SU-DHL-6 (cell line): Measurements from ENCODE around the gene CDK5RAP2.

Source experiments
- EZH2phosphoT487 ChIP-seq: fragments of 200-600 bp; sonication (generic), shearing (Covaris generic); conservative IDR thresholded peaks from 2 replicates; pipeline ENCODE4 v1.6.1; 2018; ENCODE audit warnings: mild to moderate bottlenecking, antibody characterized with exemption, low read length, moderate library complexity, mixed read lengths
- TF ChIP-seq, protein P1 (sequence below): fragments of 200-600 bp; sonication (generic); IDR thresholded peaks from one replicate; pipeline ENCODE4 v1.5.1; 2017; ENCODE audit warnings: antibody characterized with exemption, mild to moderate bottlenecking, low read length, moderate library complexity; ENCODE audit not compliant: insufficient read depth, poor library complexity, severe bottlenecking

DNA sequence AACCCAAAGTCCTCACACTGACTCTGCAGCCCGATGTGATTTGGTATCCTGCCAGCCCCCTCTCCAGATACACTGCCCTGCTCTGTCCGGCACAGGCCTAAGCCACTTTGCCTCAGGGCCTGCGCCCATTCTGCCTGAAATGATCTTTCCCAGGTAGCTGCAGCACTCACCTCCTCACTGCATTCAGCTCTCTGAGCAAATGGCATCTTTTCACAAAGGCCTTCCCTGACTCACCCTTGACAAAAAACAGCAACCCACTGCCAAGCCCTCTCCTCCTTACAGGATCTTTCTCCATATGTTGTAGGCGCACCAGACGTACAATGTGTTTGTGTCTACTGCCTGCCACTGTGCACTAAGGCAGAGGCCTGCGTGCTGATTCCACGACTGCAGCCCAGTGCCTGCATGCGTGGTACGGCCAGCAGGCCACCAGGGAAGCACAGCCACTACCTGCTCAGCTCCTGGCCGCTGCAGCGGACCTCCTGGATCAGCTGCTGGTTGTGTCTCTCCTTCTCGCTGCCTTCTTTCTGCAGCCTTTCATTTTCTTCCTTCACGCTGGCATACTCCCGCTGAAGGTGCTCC lies 171.2 kb downstream of the CDK5RAP2 start:
- TF ChIP-seq, protein P1, sequence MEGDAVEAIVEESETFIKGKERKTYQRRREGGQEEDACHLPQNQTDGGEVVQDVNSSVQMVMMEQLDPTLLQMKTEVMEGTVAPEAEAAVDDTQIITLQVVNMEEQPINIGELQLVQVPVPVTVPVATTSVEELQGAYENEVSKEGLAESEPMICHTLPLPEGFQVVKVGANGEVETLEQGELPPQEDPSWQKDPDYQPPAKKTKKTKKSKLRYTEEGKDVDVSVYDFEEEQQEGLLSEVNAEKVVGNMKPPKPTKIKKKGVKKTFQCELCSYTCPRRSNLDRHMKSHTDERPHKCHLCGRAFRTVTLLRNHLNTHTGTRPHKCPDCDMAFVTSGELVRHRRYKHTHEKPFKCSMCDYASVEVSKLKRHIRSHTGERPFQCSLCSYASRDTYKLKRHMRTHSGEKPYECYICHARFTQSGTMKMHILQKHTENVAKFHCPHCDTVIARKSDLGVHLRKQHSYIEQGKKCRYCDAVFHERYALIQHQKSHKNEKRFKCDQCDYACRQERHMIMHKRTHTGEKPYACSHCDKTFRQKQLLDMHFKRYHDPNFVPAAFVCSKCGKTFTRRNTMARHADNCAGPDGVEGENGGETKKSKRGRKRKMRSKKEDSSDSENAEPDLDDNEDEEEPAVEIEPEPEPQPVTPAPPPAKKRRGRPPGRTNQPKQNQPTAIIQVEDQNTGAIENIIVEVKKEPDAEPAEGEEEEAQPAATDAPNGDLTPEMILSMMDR: no peak
- TF ChIP-seq EZH2phosphoT487: no peak
